HG02571 (cell line): ENCODE measurements around the gene N4BP2L1.

Source experiments
- ATAC-seq: cut with Tn5 transposase; IDR thresholded peaks from one replicate; pipeline ENCODE4 v1.9.1; 2021; ENCODE audit warnings: mild to moderate bottlenecking, moderate library complexity; ENCODE audit not compliant: unreplicated experiment

N4BP2L1 gene

DNA sequence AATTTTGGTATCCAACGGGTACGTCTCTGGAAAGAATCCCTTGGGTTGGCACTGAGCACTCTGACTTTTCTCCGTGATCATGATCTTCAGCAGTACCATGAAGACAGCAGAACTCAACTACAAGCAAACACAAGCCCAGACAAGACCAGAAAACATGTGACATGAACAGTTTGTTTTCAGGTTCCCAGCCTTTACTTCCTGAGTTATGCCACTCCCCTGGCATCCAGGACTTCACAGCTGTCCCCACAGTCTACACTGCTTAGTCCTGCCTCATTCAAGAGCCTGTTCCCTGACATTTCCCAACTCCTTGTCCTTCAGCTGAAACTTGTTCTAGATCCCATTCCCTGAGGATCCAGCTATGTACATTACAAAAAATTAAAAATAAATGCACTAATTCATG is 4.9 kb upstream of the N4BP2L1 start:
- no peak for ATAC-seq

DNA sequence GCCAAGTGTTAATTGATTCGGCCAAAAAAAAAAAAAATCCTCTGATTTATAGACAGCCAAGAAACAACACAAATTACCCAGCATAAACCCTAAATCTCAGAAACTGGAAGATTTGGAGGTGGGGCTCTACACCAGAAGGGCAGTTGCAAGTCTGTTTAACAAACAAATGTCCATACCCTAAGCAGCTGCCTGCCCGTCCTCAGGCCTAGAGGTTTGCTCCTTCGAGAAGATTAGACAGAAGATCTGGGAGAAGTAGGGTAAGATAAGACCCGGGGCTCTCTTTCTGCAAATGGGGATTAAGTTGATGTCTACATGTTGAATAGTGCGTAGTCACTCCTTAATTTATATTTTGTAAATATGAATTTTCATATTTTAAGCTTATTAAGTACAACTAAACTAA is 3.4 kb upstream of the N4BP2L1 start:
- no peak for ATAC-seq

DNA sequence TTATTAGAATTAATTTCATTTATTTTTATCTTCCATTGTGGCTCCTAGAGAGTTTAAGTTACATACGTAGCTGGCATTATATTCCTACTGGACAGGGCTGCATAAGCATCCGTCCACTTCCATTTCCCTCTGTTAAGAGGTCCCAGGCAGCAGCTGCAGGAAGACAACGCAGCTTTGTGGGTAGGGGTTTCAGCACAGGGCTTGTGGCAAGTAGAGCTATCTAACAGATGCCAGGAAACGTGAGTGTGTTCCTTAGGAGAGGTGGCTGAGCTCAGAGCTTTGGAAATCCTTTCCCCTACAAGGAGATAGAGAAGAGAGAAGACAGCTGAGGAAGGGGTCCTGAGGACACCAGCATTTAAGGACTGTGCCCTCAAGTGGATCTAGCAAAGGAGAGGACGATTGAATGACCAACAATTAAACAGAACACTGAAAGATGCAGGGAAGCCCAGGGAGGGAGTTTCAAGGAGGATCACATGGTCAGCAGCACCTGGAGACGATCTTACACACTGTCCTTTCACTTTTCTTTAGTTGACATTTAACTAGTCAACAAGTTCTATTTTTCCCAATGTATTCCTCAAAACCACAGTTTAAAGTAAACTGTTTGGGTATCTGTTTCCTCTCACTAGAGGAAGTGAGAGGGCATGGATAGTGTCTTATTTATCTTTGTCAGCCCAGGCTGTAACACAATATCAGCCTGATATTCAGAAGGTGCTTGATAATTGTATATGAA is 2.3 kb upstream of the N4BP2L1 start:
- ATAC-seq: no peak

DNA sequence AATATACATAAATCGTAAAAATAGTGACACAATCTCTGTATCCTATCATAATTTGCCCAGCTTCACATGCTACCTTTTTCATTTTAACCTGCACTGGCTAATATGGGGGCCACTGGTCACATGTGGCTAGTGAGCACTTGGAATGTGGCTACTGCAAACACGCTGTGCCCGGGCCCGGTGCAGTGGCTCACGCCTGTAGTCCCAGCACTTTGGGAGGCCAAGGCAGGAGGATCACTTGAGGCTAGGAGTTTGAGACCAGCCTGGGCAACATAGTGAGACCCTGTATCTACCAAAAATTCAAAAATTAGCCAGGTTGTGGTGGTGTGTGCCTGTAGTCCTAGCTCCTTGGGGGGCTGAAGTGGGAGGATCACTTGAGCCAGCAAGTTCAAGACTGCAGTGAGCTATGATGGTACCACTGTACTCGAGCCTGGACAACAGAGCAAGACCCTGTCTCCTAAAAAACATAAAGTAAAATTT is 1.5 kb upstream of the N4BP2L1 start:
- no peak for ATAC-seq

DNA sequence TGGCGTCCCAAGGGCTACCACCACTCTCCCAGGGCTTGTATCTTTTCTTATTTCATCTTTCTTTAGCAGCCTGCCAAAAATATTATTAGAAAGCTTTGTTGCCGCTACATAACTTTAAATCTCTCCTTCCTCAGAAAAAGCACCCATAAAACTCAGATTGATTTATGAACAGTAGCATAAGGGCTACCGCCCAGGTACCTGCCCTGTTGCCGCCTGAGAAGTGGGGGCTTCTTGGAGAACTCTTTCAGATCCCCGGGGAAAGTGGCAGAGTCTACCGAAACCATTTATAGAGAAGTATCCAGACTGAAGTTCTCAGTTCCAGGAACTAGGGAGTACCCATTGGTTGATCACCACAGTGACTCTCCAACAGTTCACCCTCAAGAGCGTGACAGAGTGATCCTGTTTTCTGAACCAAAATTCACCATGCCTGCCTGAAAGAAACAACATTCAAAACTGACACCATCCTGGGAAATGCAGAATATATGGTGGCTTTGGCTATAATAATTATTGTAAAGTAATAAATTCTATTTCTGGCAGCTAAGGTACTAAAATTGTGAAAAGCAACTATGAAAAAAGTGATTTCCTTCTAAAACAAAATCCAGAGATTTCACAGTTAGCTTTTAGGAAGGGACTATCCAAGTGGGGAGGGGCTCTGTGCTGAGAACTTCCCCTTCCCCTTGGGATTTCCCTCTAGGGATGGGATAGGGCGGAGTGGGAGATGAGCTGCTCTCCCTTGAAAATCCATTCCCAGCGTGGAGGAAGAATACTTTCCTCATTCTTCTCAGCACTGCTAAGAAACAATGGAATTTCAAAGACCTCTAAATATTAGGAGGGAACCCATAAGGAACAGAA is 877 bp upstream of the N4BP2L1 start:
- no peak for ATAC-seq

DNA sequence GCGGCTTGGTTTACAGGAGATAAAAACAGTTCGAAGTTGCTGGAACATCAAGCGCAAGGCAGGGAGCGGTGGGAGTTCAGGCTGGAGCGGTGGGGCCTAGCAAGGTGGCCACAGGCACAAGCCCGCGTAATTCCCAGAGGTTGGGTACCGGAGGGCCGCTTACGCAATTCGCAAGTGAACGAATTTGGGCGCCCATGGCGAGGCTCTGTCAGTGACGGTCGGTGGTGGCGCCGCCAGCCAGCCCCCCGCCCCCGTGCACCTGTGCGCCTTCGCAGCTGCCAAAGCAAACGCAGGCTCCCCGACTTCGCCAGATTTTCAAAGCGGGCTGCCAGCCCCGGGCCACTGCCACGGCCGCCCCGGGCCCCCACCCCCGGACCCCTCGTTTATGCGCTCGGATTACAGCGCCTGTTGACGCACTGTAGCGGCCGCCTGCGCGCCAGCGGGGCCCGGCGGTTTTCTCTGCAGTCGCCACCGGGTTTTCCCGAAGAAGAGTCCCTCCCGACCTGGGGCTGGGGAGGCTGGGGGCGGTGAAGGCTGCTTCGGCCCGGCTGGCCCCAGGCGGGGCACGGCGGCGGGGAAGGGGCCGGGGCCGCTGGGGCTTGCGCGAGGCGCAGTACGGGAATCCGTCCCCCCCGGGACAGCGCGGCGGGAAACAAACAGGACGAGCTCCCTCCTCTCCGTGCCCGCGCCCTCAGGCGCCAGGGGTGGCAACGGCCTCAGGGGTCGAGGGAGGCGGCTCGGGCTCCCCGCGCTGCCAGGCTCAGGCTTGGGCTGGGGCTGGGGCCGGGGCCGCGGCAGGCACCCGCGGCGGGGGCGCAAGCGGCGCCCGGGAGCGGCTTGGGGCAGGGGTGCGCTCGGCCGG is 709 bp downstream of the N4BP2L1 start:
- ATAC-seq: peak; percentile 13

DNA sequence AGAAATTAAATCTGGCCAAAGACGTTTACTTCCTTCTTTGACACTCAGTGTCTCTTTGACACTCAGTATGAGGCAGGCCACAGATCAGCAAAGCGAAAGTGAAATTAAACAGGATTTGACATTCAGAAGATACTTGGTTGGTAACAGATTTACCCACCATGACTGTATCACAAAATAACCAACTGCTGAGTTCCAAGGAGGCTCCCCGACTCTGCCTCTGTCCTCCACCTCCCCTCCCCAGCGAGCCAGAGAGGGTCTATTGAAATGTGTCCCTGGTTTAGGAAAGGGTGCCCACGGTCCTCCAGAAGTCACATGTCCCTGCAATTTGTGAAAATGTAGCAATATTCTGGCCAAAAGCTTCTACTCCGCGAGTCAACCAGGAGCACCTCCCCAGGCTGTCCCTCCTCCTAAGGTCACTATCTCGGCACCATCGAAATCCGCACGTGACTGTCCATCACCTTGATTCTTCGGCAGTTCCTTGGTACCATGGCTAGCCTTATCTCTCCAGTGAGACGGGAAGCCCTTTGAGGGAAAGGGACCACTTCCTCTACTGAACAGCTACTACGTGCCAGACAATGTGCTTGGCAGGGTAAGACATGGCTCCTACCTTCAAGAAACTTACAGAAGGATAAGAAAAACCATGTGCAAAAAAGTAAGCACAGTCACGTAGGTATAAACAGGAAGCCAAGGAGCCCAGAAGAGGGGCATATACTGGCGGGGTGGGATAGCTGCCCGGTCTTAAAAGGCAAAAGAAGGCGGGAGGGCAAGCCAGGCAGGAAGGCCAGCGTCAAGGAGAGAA is 1.5 kb downstream of the N4BP2L1 start:
- peak; percentile 29 for ATAC-seq

DNA sequence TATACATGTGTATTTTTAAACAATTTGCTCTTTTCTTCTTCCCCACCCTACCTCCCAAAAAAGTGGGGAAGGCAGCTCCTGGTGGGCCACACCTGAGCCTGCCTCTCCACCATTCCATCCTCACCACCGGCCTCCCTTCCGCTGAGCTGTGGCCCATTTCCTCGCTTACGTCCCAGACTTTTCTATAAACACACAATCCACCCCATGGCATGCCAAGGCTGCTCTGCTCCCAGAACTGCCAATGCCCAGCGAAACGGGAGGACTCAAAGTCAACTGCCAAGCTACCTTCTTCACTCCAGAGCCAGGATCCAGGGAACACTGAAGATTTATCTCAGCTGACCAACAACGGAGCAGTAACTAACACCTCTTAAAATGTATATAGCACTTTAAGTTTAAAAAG is 2.8 kb downstream of the N4BP2L1 start:
- no peak for ATAC-seq

DNA sequence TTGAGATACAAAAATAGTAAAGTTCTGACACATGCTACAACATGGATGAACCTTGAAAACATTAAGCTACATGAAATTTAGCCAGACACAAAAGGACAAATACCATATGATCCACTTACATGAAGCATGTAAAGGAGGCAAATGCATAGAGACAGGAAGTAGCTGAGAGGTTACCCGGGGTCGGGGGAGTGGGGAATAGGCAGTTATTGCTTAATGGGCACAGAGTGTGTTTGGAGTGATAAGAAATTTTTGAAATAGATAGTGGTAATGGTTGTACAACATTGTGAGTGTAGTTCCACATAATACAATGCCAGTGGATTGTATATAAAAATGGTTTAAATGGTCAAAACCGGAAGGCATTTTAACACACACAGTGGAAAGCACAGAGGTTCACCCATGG is 4.3 kb downstream of the N4BP2L1 start:
- ATAC-seq: no peak

DNA sequence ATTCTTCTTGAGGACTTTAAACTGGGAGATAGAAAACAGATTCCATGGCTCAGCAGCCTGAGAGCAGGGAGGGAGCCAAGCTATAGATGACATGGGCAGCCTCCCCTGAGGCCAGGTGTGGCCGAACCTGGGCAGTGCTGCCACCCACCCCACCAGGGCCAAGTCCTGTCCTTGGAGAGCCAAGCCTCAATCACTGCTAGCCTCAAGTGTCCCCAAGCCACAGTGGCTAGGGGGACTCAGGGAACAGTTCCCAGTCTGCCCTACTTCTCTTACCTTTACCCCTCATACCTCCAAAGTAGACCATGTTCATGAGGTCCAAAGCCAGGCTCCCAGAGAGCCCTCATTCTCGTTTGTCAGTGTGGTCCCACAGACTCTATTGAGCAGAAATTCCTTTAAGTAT is 8.1 kb downstream of the N4BP2L1 start:
- ATAC-seq: no peak

DNA sequence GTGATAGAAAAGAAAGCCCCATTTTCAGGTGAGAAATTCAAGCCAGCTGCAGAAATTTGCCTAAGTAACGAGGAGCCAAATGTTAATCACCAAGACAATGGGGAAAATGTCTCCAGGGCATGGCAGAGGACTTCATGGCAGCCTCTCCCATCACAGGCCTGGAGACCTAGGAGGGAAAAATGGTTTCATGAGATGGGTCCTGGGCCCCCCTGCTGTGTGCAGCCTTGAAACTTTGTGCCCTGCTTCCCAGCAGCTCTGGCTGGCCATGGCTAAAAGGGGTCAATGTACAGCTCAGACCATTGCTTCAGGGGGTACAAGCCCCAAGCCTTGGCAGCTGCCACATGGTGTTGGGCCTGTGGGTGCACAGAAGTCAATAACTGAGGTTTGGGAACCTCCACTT is 9.9 kb downstream of the N4BP2L1 start:
- ATAC-seq: no peak

DNA sequence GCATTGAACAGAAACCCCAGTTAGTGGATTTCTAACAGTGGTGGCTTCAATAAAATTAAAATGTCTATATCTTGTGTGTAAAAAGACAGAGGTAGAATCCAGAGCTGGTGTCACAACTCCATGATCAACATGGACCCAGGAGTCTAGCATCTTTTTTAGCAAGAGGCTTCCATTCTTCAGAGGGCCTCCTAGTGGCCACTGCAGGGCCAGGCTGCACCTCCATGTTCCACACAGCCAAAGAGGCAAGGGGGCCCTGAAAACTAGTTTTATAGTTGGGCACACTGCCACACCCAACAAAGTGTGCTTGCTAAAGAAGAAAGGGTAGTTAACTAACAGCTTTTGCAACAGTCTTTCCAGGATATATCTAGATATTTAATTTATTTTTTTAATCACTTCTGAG is 12.9 kb downstream of the N4BP2L1 start:
- no peak for ATAC-seq

DNA sequence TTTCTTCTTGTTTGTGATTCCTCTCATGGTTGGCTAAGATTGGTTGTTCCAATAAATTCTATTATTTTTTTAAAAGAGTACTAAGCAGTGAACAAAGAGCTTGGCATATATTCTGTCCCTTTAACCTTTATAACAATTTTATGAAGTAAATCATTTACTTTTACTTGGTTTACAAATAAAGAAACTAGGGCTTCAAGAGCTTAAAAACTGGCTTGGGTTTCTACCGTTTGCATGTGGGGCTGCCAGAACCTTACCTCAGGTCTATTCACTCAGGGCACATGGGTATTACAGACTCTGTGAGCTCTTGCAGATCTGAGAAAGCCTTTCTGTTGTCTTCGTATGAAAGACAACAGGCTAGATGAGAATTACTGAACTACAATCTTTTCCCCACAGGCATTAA is 13.3 kb downstream of the N4BP2L1 start:
- ATAC-seq: no peak

DNA sequence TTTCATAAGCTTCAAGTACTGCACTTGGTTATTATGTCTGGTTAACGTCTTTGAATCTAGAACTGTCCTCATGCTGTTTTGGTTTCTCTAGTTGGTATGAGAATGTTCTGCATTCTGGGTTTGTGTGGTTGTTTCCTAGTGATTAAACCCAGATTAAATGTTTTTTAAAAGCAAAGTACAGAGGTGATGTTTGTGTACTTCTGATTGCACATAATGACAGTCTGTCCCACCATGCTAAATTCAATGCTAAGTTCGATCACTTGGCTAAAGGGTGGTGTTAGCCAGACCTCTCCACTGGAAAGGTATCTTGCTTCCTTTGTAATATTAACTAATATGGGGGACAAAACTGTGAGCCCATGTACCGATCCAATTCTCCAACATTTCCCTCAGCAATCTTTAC is 14.6 kb downstream of the N4BP2L1 start:
- no peak for ATAC-seq

DNA sequence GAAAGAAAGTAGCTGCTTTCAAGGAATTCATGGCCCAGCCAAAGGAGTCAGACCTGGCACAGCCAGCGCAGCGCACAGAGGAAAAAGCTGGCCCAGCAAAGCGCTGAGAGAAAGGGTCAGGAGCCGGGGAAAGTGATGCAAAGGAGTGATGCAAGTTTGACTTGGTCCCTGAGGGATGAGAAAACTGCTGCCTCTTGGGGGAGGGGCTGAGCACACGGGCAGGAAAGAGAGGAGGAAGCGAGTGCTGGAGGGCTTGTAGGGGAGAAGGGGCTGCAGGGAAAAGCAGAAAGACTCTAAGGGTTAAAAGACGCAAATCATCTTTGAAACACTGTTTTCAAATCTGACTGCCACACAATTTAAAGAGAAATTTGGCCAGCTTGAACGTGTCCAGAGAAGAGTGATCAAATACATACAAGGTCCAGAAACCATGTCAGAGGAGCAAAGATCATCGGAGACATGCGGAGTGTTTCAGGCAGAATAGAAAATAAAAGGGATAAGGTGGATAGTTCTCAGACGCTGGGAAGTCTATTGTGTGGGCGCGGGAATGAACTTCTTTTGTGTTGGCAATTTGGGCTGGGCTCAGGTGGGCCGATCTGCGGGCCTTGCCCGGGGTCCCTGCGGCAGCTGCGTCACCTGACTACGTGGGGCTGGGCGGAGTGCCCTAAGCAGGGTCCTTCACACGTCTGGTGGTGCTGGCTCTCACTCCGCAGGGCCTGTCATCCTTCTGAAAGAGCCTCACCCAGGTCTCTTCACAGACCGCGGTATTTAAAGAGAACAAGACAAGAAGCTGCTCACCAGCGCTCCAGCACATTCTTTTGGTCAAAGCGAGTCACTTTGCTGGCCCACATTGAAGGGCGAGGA is 18.1 kb downstream of the N4BP2L1 start:
- ATAC-seq: no peak

DNA sequence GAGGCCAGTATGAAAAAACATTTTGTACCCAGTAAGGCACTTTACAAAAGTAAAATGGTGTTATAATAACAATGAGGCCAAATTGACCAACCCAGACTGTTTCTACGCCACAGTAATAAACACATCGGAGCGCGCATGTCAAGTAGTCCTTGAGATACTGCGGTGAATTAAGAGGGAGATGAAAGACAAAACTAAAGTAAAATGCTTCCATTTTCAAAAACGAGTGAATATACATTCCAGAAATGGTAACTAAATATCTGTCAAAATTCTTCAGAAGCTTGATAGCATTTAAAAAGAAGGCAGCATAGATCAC is 19.0 kb downstream of the N4BP2L1 start:
- ATAC-seq: no peak

DNA sequence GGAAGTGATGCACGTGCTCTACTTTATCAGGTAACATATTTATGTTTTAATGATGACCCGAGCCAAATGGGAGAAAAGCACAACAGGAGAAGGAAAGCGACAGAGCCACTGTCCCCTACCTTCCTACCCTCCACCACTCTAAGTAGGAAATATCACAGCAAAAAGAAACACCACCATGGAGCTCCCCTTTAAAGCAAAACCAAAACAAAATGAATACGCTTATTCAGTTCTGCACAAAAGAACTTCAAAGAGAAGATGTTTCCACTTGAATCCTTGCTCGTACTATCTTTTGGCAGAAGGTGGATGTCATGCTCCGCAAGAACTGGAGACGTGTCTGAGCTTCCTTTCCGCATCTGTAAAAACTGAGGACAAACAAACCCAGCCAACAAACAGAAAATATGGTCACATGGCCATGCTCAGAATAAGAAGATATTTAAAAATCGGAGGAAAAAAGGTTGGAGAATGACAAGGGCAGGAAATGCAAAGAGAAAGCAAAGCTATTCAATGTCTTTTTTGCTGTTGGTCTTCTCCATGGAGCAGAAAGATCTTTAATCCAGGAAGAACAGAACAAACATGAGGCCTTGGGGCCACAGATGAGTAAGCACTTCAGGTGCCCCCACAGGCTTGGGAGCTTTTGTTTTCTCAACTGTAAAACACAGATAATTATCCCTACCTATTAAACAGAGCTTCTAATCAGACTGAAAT is 19.5 kb downstream of the N4BP2L1 start:
- no peak for ATAC-seq

DNA sequence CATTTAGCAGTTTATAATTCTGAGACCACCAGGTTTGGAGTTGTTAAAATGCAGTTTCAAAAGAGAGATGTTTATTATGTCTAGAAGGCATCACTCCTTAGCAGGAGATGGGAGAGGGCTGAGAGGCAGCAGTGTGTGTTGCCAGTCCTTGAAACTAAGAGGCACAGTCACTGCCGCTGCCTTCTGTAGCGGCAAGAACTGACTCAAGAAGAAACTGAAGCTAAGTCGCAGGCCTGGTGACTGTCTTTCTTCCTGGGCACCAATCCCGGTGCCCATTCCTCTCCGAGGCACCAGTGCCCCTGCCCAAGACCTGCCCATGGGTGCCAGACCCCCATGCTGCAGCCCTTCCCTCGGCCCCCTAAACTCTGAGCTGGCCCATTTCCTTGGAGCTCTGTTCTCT is 20.1 kb downstream of the N4BP2L1 start:
- peak; percentile 54 for ATAC-seq

DNA sequence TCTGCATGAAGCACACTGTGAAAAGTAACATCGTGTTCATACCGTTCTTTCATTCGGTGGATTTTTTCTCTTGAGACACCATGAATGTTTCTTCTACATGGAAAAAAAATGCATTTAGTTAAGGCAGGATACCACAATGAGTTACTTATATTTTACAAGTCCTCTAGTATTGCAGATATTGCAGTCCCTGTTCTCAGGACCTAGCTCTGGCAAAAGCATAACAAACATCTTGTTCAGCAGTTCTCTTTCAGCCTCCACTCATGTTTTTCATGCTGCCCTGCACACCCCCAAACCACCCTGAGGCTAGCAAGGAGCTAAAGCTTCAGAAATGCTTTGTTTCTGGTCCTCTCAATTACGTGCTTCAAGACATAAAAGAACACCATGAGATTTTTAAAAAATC is 24.8 kb downstream of the N4BP2L1 start:
- no peak for ATAC-seq
